Measurements from ENCODE around the gene USP40. TPM values are rescaled to one million over a fixed set of nuclear protein-coding genes. Genes with fewer than 3 reads are reported as not detected.

USP40 gene
- total and polyA plus RNA-seq, 5 experiments from 2014 or later: 6.0 to 19.9 (median 9.4) TPM

DNA sequence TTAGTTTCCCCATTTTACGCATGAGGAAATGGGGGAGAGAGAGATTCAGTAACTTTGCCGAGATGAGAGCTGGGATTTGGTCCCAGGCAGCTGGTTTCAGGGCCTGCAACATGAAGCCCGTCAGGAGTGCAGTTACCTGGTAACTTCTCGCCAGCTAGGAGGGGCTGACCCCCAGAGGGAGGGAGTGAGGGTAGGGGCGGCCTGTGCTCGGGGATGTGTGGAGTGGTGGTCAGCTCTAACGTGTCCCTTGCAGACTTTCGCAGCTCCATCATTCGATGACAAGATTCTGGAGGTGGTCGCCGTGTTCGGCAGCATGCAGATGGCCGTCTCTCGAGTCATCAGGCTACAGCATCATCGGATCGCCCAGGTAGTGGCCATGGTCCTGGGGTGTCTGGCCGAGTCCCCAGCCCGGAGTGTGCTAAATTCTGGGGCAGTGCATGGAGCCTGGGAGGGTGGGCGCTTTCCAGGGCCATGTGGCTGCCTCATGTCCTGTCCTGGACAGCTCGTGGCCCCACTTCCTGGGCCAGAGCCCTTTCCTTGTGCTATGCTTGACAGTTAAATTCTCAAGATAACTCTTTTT lies 108.5 kb downstream of the USP40 start:
- DNase-seq (no peak), ATAC-seq (no peak)
- Mint-ChIP-seq H3K27me3 (no peaks in the 10 kb centered on the region), H3K27ac (peak overlapping the region in 2 of 10 donors; percentile 20 to 53), H3K4me3 (no peak overlapping the region), H3K9me3 (no peaks in the 10 kb centered on the region), H3K4me1 (peaks cover 0 to 5% (median 3%) of the 10 kb centered on the region in 4 donors), H3K36me3 (peaks cover 0 to 96% (median 26%) of the 10 kb centered on the region in 3 donors)
- POLR2A ChIA-PET: interaction anchor here (1.0 to 1.1 kb wide), 2 partner anchors 50 to 64 kb away, joined by 3 to 5 read pairs; no protein-coding TSS in a partner anchor

DNA sequence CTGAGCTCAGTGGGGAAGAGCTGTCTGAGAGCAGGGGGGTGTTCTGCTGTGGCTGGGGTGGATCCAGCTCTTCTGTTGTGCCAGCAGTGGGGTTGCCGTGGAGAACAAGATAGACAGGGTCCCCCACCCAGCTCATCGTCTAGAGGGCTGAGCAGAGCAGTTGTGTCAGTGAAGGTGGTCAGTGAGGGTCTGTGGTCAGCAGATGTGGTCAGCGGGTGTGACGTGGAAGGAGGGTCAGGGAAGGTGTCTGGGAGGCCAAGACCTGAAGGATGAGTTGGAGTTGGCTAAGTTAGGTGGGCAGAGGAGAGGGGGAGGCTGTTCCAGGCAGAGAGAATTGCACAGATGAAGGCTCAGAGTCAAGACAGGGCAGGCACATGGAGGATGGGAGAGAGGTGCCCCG lies 109.2 kb downstream of the USP40 start:
- Mint-ChIP-seq H3K4me1 (peaks cover 0 to 8% (median 4%) of the 10 kb centered on the region in 4 donors), H3K9me3 (no peaks in the 10 kb centered on the region), H3K27ac (peak overlapping the region in 8 of 10 donors; percentile 38 to 93 (median 77)), H3K4me3 (no peak overlapping the region), H3K27me3 (no peaks in the 10 kb centered on the region), H3K36me3 (peaks cover 0 to 95% (median 23%) of the 10 kb centered on the region in 3 donors)
- ATAC-seq (no peak), DNase-seq (no peak)
- POLR2A ChIA-PET: interaction anchor here (1.0 to 1.1 kb wide), 2 partner anchors 50 to 63 kb away, joined by 3 to 5 read pairs; no protein-coding TSS in a partner anchor

DNA sequence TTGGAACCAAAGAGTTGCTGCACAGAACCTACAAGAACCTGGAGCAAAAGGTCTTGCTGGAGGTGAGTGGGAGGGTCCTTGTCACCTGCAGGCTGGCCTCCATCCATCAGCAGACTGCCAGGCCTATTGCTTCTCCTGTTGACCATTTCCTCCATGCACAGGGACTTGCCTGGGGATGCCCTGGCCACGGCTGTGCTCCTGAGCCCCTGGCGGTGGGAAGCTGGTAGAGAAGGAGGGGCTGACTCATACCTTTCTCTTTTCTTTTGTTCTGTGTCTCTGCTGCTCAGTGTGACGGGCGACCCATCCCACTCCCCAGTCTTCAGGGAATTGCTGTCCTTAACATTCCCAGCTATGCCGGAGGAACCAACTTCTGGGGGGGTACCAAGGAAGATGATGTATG lies 109.6 kb downstream of the USP40 start:
- no peak for DNase-seq
- ATAC-seq: no peak
- POLR2A ChIA-PET: interaction anchor here (1.0 kb wide), 1 partner anchor 49 kb away, joined by 3 read pairs; no protein-coding TSS in a partner anchor
- H3K9me3 Mint-ChIP-seq: no peaks in the 10 kb centered on the region
- peaks cover 0 to 11% (median 5%) of the 10 kb centered on the region in 4 donors for H3K4me1 Mint-ChIP-seq
- peak overlapping the region in 4 of 10 donors; percentile 38 to 78 (median 62) for H3K27ac Mint-ChIP-seq
- no peaks in the 10 kb centered on the region for H3K27me3 Mint-ChIP-seq
- H3K4me3 Mint-ChIP-seq: no peak overlapping the region
- peaks cover 0 to 95% (median 23%) of the 10 kb centered on the region in 3 donors for H3K36me3 Mint-ChIP-seq

DNA sequence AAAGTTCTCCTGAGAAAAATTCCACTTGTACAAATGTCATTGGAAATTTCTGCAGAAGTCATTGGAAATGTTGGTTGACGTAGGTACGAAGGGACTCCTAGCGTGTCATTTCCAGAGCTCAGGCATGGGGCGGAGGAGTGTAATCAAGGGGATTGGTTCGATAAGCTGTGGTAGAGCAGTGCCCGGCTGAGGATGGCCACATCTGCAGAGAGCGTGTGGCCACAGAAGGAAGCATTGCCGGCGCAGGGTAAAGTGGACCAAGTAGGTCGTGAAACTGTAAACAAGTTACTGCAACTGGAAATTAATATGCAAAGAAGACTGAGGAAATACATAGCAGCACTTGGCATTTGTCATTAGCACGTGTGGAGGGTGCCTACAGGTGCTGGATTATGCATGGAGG lies 110.5 kb downstream of the USP40 start:
- H3K27ac Mint-ChIP-seq: peak overlapping the region in 3 of 10 donors; percentile 53 to 84 (median 81)
- H3K27me3 Mint-ChIP-seq: no peaks in the 10 kb centered on the region
- no peaks in the 10 kb centered on the region for H3K9me3 Mint-ChIP-seq
- peaks cover 0 to 11% (median 5%) of the 10 kb centered on the region in 4 donors for H3K4me1 Mint-ChIP-seq
- H3K4me3 Mint-ChIP-seq: no peak overlapping the region
- POLR2A ChIA-PET: no interaction called here
- DNase-seq: peak in 1 of 10 donors; percentile 8
- peaks cover 0 to 95% (median 25%) of the 10 kb centered on the region in 3 donors for H3K36me3 Mint-ChIP-seq
- no peak for ATAC-seq

DNA sequence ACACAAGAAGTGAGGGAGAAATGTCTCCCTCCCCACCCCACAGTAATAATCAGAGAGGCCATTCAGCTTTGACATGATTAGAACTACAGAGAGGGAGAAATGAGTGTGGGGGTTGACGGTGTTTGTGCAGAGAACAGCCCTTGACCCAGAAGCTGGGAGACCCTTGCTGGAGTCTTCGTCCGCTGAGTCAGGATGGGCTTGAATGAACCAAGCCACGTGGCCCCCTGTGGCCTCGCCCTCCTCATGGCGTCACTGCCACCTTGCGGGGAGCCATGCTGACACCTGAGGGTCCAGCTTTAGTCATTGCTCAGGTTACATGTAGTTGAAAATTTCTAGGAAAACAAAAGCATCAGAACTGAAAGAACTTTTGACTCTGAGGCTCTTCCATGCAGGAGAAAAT lies 111.1 kb downstream of the USP40 start:
- peak in 1 of 10 donors; percentile 21 for DNase-seq
- peak overlapping the region in 2 of 10 donors; percentile 18 to 84 for H3K27ac Mint-ChIP-seq
- H3K9me3 Mint-ChIP-seq: no peaks in the 10 kb centered on the region
- no peaks in the 10 kb centered on the region for H3K27me3 Mint-ChIP-seq
- peaks cover 0 to 93% (median 25%) of the 10 kb centered on the region in 3 donors for H3K36me3 Mint-ChIP-seq
- peaks cover 0 to 11% (median 5%) of the 10 kb centered on the region in 4 donors for H3K4me1 Mint-ChIP-seq
- POLR2A ChIA-PET: interaction anchor here (1.3 kb wide), 1 partner anchor 36 kb away, joined by 3 read pairs; no protein-coding TSS in a partner anchor
- ATAC-seq: no peak
- H3K4me3 Mint-ChIP-seq: no peak overlapping the region

DNA sequence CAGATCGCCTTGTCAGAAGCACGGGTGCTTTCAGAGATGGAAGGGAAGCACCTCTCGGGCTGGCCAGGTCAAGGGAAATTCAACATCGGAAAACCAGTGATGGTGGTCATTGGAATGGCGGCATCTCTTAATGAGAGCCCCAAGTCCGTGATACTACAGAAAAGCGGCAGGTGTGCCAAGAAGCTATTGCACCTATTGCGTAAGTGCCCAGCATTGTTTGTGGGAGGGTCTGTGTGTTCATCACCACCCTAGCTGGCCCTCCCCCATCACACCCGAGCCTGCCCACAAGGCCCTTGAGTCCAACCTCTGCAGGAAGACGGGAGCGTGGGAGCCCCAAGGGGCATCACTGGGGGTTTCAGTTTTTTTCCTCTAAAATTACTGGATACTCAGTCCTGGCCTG lies 111.6 kb downstream of the USP40 start:
- POLR2A ChIA-PET: interaction anchor here (1.3 kb wide), 1 partner anchor 36 kb away, joined by 3 read pairs; no protein-coding TSS in a partner anchor
- Mint-ChIP-seq H3K27ac (no peak overlapping the region), H3K36me3 (peaks cover 0 to 90% (median 25%) of the 10 kb centered on the region in 3 donors)

DNA sequence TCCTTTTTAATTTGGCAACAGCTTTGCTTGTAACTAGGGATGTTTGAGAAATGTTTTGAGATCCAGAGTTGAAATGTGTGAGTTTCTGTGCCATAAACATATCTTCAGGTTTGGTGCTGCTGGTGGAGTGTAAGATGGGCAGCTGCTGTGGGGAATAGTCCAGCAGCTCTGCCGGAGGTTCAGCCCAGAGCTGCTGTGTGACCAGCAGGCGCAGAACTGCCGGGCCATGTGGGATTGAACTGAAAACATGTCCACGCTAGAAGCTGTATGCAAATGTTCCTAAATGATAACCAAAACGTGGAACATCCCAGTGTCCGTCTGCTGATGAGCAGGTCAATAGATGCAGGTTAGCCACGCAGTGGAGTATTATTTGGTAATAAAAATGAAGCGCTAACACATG lies 112.7 kb downstream of the USP40 start:
- peaks cover 0 to 11% (median 5%) of the 10 kb centered on the region in 4 donors for H3K4me1 Mint-ChIP-seq
- DNase-seq (peak in 1 of 10 donors; percentile 34), ATAC-seq (no peak)
- no peaks in the 10 kb centered on the region for H3K9me3 Mint-ChIP-seq
- peak overlapping the region in 5 of 10 donors; percentile 14 to 71 (median 53) for H3K27ac Mint-ChIP-seq
- H3K4me3 Mint-ChIP-seq: no peak overlapping the region
- H3K36me3 Mint-ChIP-seq: peaks cover 0 to 90% (median 25%) of the 10 kb centered on the region in 3 donors
- H3K27me3 Mint-ChIP-seq: no peaks in the 10 kb centered on the region
- POLR2A ChIA-PET: no interaction called here

More for the DNA sequence above, 111.6 kb downstream of the USP40 start:
- Mint-ChIP-seq H3K9me3 (no peaks in the 10 kb centered on the region), H3K4me1 (peaks cover 0 to 11% (median 5%) of the 10 kb centered on the region in 4 donors), H3K4me3 (no peak overlapping the region), H3K27me3 (no peaks in the 10 kb centered on the region)
- peak in 1 of 10 donors; percentile 37 for DNase-seq
- no peak for ATAC-seq

DNA sequence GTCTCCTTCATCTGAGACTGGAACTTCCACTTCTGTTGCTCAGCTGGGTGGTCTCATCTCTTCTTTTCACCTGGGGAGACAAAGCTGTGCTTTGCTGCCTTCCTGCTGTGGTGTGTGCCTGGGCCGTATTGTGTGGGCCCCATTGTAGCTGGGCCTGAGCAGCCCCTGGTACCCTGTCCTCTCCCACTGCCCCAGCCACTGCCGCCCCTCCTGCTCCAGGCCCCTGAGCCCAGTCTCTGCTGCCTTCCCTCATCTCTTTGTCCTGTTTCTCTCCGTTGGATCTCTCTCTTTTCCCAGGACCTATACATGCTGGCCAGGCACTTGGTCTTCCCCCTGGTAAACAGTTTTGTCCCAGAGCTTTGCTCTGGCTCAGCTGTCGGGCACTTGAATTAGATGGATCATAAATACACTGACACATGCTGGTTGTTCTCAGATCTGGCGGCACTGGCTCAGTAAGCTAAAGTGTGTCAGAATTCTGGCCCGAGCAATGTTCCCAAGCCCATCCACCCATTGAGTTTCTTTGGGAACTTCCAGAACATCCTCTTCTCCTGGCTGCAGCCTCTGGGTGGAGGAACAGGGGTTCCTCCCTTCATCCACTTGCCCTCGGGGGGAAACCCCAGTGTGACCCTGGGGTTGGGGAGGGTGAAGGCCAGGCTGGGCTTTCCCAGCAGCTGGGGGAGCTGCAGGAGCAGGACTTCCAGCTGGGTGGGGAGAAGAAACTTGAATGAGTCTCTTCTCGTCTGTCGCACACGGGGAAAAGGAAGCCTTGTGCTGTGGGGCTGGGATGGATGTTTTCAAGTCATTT lies 113.3 kb downstream of the USP40 start:
- DNase-seq (peak in 1 of 10 donors; percentile 24), ATAC-seq (no peak)
- Mint-ChIP-seq H3K4me1 (peaks cover 0 to 11% (median 6%) of the 10 kb centered on the region in 4 donors), H3K27me3 (no peaks in the 10 kb centered on the region), H3K36me3 (peaks cover 0 to 91% (median 27%) of the 10 kb centered on the region in 3 donors), H3K27ac (peak overlapping the region in 7 of 10 donors; percentile 18 to 76 (median 56)), H3K4me3 (no peak overlapping the region), H3K9me3 (no peaks in the 10 kb centered on the region)
- POLR2A ChIA-PET: no interaction called here

DNA sequence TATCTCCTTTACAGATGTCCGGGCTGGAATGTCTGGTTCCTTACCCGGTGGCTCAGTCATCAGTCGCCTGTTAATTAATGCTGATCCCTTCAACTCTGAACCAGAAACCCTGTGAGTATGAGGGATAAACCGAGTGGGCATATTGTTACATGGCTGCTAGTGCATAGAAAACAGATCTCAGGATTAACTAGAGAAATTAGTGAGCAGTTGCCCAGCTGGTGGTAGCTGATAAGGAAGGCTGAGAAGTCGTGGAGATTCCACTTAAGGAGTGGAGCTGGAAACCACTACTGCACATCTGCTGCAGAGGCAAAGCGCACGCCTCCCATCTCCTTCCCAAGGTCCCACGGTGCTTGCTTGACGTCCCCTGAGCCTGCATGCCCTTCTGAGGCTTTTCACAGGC lies 114.6 kb downstream of the USP40 start:
- POLR2A ChIA-PET: no interaction called here
- Mint-ChIP-seq H3K27me3 (no peaks in the 10 kb centered on the region), H3K4me3 (no peak overlapping the region), H3K27ac (peak overlapping the region in 7 of 10 donors; percentile 33 to 86 (median 60)), H3K9me3 (no peaks in the 10 kb centered on the region), H3K4me1 (peaks cover 0 to 11% (median 7%) of the 10 kb centered on the region in 4 donors), H3K36me3 (peaks cover 0 to 86% (median 28%) of the 10 kb centered on the region in 3 donors)
- ATAC-seq (no peak), DNase-seq (no peak)

DNA sequence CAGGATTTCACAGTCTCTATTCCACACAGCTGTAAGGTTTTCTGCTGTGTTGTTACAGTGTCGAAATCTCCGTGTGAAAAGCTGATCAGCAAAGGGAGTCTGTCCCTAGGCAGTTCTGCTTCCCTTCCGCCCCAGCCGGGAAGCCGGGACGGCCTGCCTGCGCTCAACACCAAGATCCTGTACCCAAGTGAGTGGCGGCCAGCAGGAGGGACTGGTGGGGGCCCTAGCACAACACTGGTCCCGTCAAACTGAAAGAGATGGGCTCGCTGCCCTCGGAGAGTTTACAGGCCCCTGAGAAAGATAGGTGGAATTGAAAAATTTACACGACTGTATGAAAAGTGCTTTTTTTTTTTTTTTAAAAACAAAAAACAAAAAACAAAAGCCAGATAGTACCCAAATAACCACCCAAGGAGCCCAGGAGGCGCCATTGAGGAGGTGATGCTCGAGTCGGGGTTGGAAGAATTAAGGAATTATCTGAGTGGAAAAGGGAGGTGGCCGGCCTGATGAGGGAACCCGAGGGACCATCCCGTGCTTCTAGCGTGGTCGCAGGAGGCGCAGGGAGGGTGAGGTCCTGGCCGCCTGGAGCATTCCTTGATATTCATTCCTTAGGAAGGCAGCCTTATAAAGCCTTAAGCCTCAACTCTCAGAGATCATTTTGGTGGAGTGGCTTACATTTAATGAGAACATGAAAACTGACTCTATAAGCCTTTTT lies 115.6 kb downstream of the USP40 start:
- ATAC-seq: no peak
- Mint-ChIP-seq H3K27me3 (no peaks in the 10 kb centered on the region), H3K4me1 (peaks cover 0 to 11% (median 7%) of the 10 kb centered on the region in 4 donors), H3K27ac (peak overlapping the region in 5 of 10 donors; percentile 15 to 56 (median 24)), H3K36me3 (peaks cover 0 to 84% (median 29%) of the 10 kb centered on the region in 3 donors), H3K4me3 (no peak overlapping the region), H3K9me3 (no peaks in the 10 kb centered on the region)
- POLR2A ChIA-PET: no interaction called here
- DNase-seq: peak in 1 of 10 donors; percentile 9

DNA sequence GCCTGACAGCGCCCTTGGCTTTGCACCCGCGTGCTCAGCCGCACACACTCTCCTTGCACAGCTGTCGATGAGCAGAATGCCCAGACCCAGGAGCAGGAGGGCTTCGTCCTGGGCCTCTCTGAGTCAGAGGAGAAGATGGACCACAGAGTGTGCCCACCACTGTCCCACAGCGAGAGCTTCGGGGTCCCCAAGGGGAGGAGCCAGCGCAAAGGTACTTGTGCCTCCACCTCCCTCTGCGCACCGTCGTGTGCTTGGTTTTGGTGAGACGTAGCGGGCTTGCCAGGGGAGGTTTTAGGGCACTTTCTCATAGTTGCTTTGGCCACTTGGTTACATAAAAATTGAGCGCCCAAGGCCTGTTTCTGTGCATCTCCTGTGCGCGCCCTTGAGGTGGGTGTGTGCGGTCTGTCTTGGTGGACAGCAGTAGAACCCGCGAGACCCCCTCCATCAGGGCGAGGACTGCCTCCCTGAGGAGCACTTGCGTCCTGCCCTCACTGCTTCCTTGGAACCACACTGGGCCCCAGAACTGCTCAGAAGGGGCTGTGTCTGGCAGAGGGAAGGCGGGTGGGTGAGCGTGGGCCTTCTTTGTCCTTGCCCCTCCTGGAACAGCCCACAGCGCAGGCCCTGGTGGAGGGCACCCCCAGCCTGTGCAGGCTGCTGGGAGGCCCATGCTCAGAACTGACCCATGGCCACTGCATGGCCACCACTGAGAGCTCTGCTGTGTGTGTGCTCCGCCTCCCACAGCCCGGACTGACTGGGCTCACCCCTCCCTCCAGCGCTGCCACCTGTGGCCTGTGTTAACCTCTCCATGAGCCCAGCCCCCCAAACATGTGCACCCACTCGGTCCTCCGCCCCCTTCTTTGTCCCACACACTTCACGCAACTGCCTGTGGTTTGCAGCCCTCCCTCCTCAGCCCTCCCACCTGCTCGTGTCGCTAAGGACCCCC lies 116.4 kb downstream of the USP40 start:
- Mint-ChIP-seq H3K27me3 (no peaks in the 10 kb centered on the region), H3K4me1 (peaks cover 0 to 11% (median 8%) of the 10 kb centered on the region in 4 donors), H3K9me3 (no peaks in the 10 kb centered on the region), H3K36me3 (peaks cover 0 to 83% (median 31%) of the 10 kb centered on the region in 3 donors), H3K4me3 (no peak overlapping the region), H3K27ac (peak overlapping the region in 5 of 10 donors; percentile 7 to 56 (median 17))
- no peak for ATAC-seq
- peak in 1 of 10 donors; percentile 50 for DNase-seq
- POLR2A ChIA-PET: no interaction called here

All from naive thymus-derived CD8-positive, alpha-beta T cell (primary cell).